ENCODE data around the gene ABHD12.

- TF ChIP-seq CTCF (IDR thresholded peaks at IDR 0.05; ENCODE audit: low read length) (no peak), EZH2 (IDR thresholded peaks at IDR 0.05; ENCODE audit: borderline replicate concordance, low read length) (no peak)
Observed at GRCh38 chr20:25306991-25307903, 83.4 kb downstream of the ABHD12 start.

Data from OCI-LY1 (cell line).